HG02610 (cell line): Measurements from ENCODE around the gene NPTX2.

ENCODE experiments used
- ATAC-seq: cut with Tn5 transposase; IDR thresholded peaks from one replicate; pipeline ENCODE4 v1.9.1; 2021; ENCODE audit warnings: mild to moderate bottlenecking, moderate library complexity; ENCODE audit not compliant: unreplicated experiment

Gene NPTX2

GRCh38 chr7:98653601-98654310 lies 36.7 kb downstream of the NPTX2 start:
- no peak for ATAC-seq

- ATAC-seq = no peak
Observed at GRCh38 chr7:98654524-98655272, 37.6 kb downstream of the NPTX2 start.

DNA sequence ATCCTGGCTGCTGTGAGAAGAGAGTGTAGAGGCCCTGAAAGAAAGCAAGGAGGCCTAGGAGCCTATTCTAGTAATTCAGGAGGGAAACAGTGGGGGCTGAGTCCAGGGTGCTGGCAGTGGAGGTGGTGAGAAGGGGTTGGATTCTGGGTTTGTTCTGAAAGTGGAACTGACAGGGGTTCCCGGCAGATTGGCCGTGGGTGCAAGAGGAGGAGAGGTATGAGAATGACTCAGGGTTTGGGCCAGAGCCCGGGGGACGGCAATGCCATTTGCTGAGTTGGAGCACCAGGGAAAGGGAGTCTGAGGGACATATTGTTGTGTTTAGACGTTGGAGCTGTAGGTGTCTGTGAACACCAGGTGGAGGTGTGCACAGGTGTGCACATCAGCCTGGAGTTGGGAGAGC lies 38.5 kb downstream of the NPTX2 start:
- no peak for ATAC-seq

DNA sequence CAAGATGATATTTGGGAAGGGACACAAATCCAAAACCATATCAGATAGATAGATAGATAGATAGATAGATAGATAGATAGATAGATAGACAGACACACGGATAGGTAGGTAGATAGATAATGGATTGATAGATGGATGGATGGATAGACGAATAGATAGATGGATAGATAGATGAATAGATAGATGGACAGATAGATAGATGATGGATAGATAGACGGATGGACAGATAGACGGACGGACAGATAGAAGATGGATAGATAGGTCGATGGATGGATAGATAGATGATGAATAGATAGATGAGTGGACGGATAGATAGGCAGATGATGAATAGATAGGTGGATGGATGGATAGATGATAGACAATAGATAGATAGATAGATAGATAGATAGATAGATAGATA lies 39.8 kb downstream of the NPTX2 start:
- ATAC-seq = no peak

DNA sequence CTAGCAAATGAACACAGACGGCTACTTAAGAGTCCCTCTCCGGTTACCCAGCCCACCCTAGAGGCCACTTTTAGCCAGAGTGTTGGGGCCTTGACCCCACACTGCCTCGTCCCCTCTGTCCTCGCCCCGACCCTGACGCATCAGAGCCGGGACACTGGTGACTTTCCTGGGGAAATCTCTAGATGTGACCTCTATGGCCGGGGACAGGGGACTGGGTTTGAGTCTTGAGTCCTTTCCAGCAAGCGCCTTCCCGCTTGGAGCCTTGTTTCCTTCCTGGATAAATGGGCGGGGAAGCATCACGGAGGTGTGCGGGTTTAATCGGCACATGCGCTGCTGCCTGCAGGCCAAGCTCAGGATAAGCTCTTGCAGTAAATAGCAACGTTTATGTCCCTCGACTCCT lies 40.7 kb downstream of the NPTX2 start:
- ATAC-seq = no peak

DNA sequence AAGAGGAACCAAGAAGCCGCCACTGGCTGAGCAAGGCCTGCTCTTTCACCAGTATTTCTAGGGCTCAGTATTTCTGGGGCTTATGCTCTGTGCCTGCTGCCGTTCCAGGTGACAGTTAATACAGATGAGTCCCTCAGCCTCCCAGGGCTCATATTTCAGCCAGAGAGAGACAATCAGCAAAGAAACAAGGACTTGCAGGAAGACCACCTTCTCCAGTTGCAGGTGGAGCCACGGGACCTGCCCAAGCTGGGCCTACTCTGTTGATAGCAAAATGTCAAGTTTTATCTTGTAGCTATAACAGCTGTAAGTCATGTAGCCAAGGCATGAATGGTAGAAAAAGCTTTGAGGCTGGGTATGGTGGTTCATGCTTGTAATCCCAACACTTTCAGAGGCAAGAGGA lies 42.7 kb downstream of the NPTX2 start:
- ATAC-seq = no peak

- ATAC-seq = no peak
Observed at GRCh38 chr7:98661607-98662006, 44.5 kb downstream of the NPTX2 start.

- ATAC-seq = no peak
Observed at GRCh38 chr7:98662289-98662688, 45.2 kb downstream of the NPTX2 start.

DNA sequence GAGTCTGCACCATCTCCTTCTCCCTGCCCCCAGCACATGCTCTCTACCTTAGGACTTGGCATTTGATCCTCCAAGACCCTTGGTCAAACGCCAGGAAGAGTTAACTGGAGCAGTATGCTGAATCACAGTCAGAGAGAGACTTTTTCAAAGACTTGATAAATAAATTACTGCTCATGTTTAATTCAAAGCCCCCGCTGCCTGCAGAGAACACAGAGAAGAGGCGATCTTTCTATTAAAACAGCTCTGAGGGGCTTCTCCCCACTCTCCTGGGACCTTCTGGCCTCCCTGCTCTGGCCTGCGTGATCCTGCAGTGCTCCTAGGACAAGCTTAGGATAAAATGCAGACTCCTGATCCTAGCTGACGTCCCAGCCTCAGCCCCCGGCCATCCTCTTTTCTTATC lies 47.8 kb downstream of the NPTX2 start:
- ATAC-seq = no peak

- no peak for ATAC-seq
Observed at GRCh38 chr7:98668255-98668654, 51.2 kb downstream of the NPTX2 start.

DNA sequence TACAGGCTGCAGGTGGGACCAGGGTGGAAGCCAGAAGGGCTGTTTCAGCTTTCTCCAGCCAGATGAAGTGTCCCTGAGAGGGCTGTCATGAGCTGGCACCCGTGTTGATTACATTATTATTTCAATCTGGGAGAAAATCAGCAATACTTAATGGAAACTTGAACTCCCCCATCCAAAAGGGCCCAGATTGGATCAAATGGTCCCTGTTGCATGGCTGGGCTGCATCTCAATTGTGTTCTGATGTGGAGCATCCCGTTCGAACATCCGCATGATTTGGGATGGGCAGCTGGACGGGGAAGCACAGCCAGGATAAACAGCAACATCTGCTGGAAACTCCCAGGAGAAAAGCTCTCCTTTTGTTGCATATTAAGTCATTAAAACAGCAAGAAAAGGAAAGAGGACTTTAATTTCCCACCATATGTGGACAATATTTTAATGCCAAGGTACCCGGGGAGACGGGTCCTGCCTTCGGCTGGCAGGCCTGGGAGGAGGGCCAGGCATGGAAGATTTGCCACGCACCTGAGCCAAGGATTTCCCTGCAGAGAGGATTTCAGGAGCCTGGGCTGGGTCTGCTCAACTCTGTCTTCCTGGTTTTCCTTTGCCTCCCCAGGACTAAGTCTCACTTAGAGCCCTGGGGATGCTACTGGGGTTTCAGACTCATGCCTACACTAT lies 52.4 kb downstream of the NPTX2 start:
- ATAC-seq = no peak

DNA sequence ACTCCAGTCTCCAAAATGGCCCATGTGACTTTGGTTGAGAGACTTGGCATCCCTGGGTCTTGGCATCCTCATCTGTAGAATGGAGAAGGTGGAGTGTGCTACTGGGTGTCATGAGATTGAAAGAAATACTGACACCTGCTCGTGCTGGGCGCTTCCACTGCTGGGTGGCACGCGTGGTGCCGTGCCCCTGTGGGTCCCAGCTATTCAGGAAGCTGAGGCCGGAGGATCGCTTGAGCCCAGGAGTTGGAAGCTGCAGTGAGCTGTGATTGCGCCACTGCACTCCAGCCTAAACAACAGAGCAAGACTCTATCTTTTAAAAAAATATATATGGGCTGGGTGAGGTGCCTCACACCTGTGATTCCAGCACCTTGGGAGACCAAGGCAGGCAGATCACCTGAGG lies 53.1 kb downstream of the NPTX2 start:
- ATAC-seq = no peak

GRCh38 chr7:98671733-98672331 lies 54.7 kb downstream of the NPTX2 start:
- no peak for ATAC-seq

DNA sequence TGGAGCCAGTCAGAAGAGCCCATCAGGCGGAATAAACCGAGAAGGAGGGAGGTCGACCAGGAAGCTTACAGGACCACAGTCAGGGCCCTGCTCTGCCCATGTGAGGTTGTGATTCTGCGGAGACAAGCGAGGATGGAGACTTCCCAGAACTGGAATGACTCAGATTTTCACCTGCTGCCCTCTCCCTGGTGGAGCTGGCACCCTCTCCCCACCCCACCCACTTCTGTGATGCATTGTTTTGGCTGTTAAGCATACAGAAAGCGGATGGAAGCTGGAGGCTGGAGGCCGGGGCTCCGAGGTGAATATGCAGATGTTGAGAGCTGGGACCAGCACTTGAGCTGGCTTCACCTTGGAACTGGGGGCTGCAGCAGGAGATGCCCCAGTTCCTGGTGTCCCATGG lies 57.4 kb downstream of the NPTX2 start:
- ATAC-seq = no peak

- no peak for ATAC-seq
Observed at GRCh38 chr7:98674881-98675280, 57.8 kb downstream of the NPTX2 start.

- no peak for ATAC-seq
Observed at GRCh38 chr7:98678215-98678614, 61.1 kb downstream of the NPTX2 start.
